ENCODE data around the gene PHEX. TPM values are rescaled to one million over a fixed set of nuclear protein-coding genes. Genes with fewer than 3 reads are reported as not detected.

The PHEX gene
- total and polyA plus RNA-seq, 2 experiments from 2014 or later, result 0.05 to 0.21 TPM

DNA sequence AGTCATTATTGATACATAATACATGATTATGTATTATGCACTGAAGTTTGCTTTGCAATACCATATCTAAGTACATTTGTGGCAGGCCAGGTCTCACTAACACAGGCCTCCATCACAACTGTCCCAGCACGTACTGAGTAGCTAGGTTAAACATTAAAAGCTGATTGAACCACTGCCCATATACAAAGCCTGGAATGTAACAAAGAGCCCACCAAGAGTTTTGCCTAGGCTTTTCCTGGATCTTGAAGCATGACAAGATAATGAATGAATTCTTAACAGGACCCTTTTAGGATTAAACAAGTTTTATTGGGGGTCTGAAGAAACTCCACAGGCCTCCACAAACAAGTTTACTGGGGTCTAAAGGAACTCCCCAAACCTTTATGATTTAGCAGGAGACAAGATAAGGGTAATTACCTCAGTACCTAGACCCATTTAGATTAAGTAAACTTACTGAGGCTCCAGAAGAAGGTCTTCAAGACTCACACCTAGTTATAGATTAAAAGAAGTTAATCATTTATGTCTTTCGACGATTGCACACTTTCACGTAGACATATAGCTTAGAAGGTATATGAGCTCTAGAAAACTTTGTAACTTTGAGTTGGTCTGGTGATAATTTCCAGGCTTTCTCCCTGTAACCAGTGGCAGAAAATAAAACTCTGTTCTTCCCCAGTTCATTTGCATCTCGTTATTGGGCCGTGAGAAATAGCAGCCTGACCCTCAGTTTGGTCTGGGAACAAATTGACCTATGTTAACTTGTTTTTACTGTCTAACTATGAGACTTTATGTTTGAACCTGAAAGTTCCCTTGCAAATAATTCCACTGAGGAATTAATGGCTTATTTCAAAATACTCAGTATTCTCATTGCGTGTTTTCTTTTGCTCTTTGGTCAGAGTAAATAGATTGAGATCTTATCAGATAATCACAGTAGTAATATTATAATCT, 84.8 kb downstream of the PHEX start:
- H3K4me1 ChIP-seq (ENCODE audit: insufficient read depth), result no peaks in the 10 kb centered on the region; the same call in 1 of the 2 replicates

More for the DNA sequence above, 84.8 kb downstream of the PHEX start:
- no peaks in the 10 kb centered on the region for H4K20me1 ChIP-seq (replicated peaks; ENCODE audit: insufficient read depth)
- no peaks in the 10 kb centered on the region for H3K27me3 Mint-ChIP-seq (ENCODE audit: insufficient read depth, low read depth, poor library complexity)
- DNase-seq (ENCODE audit: low spot score), result no peak
- no peak overlapping the region for H3K27ac Mint-ChIP-seq
- no peaks in the 10 kb centered on the region for H3K36me3 Mint-ChIP-seq (ENCODE audit: low read depth)
- H3K4me3 Mint-ChIP-seq, result no peak overlapping the region
- H3K4me1 Mint-ChIP-seq, result peaks cover 13% of the 10 kb centered on the region
- H3K4me3 ChIP-seq, result no peak overlapping the region
- 0 out of 2 replicates have a peak overlapping the region, but pooled peaks have one; percentile 61 for H3K27ac ChIP-seq (ENCODE audit: low read depth)
- H3K27me3 ChIP-seq (ENCODE audit: insufficient read depth), result no peaks in the 10 kb centered on the region
- no peaks in the 10 kb centered on the region for H3K9me3 Mint-ChIP-seq
- no peak overlapping the region for H3K4me2 ChIP-seq
- ATAC-seq, result no peak
- H3F3A ChIP-seq (replicated peaks; ENCODE audit: low read depth), result no peaks in the 10 kb centered on the region
- no peak overlapping the region for H2AFZ ChIP-seq
- H3K79me2 ChIP-seq (replicated peaks; ENCODE audit: insufficient read depth), result no peaks in the 10 kb centered on the region
- TF ChIP-seq, protein P1, sequence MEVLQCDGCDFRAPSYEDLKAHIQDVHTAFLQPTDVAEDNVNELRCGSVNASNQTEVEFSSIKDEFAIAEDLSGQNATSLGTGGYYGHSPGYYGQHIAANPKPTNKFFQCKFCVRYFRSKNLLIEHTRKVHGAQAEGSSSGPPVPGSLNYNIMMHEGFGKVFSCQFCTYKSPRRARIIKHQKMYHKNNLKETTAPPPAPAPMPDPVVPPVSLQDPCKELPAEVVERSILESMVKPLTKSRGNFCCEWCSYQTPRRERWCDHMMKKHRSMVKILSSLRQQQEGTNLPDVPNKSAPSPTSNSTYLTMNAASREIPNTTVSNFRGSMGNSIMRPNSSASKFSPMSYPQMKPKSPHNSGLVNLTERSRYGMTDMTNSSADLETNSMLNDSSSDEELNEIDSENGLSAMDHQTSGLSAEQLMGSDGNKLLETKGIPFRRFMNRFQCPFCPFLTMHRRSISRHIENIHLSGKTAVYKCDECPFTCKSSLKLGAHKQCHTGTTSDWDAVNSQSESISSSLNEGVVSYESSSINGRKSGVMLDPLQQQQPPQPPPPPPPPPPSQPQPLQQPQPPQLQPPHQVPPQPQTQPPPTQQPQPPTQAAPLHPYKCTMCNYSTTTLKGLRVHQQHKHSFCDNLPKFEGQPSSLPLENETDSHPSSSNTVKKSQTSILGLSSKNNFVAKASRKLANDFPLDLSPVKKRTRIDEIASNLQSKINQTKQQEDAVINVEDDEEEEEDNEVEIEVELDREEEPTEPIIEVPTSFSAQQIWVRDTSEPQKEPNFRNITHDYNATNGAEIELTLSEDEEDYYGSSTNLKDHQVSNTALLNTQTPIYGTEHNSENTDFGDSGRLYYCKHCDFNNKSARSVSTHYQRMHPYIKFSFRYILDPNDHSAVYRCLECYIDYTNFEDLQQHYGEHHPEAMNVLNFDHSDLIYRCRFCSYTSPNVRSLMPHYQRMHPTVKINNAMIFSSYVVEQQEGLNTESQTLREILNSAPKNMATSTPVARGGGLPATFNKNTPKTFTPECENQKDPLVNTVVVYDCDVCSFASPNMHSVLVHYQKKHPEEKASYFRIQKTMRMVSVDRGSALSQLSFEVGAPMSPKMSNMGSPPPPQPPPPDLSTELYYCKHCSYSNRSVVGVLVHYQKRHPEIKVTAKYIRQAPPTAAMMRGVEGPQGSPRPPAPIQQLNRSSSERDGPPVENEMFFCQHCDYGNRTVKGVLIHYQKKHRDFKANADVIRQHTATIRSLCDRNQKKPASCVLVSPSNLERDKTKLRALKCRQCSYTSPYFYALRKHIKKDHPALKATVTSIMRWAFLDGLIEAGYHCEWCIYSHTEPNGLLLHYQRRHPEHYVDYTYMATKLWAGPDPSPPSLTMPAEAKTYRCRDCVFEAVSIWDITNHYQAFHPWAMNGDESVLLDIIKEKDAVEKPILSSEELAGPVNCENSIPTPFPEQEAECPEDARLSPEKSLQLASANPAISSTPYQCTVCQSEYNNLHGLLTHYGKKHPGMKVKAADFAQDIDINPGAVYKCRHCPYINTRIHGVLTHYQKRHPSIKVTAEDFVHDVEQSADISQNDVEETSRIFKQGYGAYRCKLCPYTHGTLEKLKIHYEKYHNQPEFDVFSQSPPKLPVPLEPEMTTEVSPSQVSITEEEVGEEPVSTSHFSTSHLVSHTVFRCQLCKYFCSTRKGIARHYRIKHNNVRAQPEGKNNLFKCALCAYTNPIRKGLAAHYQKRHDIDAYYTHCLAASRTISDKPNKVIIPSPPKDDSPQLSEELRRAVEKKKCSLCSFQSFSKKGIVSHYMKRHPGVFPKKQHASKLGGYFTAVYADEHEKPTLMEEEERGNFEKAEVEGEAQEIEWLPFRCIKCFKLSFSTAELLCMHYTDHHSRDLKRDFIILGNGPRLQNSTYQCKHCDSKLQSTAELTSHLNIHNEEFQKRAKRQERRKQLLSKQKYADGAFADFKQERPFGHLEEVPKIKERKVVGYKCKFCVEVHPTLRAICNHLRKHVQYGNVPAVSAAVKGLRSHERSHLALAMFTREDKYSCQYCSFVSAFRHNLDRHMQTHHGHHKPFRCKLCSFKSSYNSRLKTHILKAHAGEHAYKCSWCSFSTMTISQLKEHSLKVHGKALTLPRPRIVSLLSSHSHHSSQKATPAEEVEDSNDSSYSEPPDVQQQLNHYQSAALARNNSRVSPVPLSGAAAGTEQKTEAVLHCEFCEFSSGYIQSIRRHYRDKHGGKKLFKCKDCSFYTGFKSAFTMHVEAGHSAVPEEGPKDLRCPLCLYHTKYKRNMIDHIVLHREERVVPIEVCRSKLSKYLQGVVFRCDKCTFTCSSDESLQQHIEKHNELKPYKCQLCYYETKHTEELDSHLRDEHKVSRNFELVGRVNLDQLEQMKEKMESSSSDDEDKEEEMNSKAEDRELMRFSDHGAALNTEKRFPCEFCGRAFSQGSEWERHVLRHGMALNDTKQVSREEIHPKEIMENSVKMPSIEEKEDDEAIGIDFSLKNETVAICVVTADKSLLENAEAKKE (CRISPR knock-in tag; IDR thresholded peaks at IDR 0.05), result no peak
- TF ChIP-seq, protein P2, sequence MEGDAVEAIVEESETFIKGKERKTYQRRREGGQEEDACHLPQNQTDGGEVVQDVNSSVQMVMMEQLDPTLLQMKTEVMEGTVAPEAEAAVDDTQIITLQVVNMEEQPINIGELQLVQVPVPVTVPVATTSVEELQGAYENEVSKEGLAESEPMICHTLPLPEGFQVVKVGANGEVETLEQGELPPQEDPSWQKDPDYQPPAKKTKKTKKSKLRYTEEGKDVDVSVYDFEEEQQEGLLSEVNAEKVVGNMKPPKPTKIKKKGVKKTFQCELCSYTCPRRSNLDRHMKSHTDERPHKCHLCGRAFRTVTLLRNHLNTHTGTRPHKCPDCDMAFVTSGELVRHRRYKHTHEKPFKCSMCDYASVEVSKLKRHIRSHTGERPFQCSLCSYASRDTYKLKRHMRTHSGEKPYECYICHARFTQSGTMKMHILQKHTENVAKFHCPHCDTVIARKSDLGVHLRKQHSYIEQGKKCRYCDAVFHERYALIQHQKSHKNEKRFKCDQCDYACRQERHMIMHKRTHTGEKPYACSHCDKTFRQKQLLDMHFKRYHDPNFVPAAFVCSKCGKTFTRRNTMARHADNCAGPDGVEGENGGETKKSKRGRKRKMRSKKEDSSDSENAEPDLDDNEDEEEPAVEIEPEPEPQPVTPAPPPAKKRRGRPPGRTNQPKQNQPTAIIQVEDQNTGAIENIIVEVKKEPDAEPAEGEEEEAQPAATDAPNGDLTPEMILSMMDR (conservative IDR thresholded peaks at IDR 0.05; ENCODE audit: low read depth in 2 of 2), result no peak
- no peak for TF ChIP-seq ZNF331 (CRISPR knock-in tag; IDR thresholded peaks at IDR 0.05; ENCODE audit: low read depth)
- no peak for TF ChIP-seq EZH2 (IDR thresholded peaks at IDR 0.05; ENCODE audit: low read depth, unreplicated experiment)
- no peak for TF ChIP-seq JUNB (IDR thresholded peaks at IDR 0.05; ENCODE audit: unreplicated experiment)
- TF ChIP-seq, protein P3, sequence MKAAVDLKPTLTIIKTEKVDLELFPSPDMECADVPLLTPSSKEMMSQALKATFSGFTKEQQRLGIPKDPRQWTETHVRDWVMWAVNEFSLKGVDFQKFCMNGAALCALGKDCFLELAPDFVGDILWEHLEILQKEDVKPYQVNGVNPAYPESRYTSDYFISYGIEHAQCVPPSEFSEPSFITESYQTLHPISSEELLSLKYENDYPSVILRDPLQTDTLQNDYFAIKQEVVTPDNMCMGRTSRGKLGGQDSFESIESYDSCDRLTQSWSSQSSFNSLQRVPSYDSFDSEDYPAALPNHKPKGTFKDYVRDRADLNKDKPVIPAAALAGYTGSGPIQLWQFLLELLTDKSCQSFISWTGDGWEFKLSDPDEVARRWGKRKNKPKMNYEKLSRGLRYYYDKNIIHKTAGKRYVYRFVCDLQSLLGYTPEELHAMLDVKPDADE (IDR thresholded peaks at IDR 0.05), result no peak
- no peak for TF ChIP-seq ZNF114 (CRISPR knock-in tag; IDR thresholded peaks at IDR 0.05)
- TF ChIP-seq NANOG (IDR thresholded peaks at IDR 0.05; ENCODE audit: borderline replicate concordance), result no peak
- TF ChIP-seq, protein P4, sequence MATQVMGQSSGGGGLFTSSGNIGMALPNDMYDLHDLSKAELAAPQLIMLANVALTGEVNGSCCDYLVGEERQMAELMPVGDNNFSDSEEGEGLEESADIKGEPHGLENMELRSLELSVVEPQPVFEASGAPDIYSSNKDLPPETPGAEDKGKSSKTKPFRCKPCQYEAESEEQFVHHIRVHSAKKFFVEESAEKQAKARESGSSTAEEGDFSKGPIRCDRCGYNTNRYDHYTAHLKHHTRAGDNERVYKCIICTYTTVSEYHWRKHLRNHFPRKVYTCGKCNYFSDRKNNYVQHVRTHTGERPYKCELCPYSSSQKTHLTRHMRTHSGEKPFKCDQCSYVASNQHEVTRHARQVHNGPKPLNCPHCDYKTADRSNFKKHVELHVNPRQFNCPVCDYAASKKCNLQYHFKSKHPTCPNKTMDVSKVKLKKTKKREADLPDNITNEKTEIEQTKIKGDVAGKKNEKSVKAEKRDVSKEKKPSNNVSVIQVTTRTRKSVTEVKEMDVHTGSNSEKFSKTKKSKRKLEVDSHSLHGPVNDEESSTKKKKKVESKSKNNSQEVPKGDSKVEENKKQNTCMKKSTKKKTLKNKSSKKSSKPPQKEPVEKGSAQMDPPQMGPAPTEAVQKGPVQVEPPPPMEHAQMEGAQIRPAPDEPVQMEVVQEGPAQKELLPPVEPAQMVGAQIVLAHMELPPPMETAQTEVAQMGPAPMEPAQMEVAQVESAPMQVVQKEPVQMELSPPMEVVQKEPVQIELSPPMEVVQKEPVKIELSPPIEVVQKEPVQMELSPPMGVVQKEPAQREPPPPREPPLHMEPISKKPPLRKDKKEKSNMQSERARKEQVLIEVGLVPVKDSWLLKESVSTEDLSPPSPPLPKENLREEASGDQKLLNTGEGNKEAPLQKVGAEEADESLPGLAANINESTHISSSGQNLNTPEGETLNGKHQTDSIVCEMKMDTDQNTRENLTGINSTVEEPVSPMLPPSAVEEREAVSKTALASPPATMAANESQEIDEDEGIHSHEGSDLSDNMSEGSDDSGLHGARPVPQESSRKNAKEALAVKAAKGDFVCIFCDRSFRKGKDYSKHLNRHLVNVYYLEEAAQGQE (IDR thresholded peaks at IDR 0.05; ENCODE audit: unreplicated experiment), result no peak
- TF ChIP-seq EZH2phosphoT487 (IDR thresholded peaks at IDR 0.05; ENCODE audit: unreplicated experiment), result no peak
- no peak for TF ChIP-seq POLR2AphosphoS5 (IDR thresholded peaks at IDR 0.05; ENCODE audit: low read depth)
- TF ChIP-seq STAT1 (IDR thresholded peaks at IDR 0.05; ENCODE audit: unreplicated experiment), result no peak
- TF ChIP-seq CREB1 (CRISPR knock-in tag; IDR thresholded peaks at IDR 0.05; ENCODE audit: low read depth), result no peak
- 0 out of 2 replicates have a peak, but pooled peaks cover 3% of the 10 kb centered on the region for H3K9me2 ChIP-seq (ENCODE audit: insufficient read depth)
- no peaks in the 10 kb centered on the region for H3K36me3 ChIP-seq (ENCODE audit: insufficient read depth)
